HAP-1 (cell line): Measurements from ENCODE around the gene MTMR11.

ENCODE experiments used
- DNase-seq, 2 experiments: peaks; one replicate each; pipeline ENCODE4 v3.0.0-alpha.2; 2016 to 2020; ENCODE audit warnings: low spot score in 2 of 2
- H3K27me3 ChIP-seq: fragments of 250-450 bp; sonication (Bioruptor Pico); 2 replicates; pipeline ENCODE4 v1.5.1; 2020; ENCODE audit warnings: low read depth, mild to moderate bottlenecking, moderate library complexity
- H3K36me3 ChIP-seq: fragments of 250-450 bp; sonication (Bioruptor Pico); replicated peaks from 2 replicates; pipeline ENCODE4 v1.5.1; 2020; ENCODE audit warnings: mild to moderate bottlenecking
- H3K4me1 ChIP-seq: fragments of 250-450 bp; sonication (Bioruptor Pico); 2 replicates; pipeline ENCODE4 v1.5.1; 2020; ENCODE audit warnings: mild to moderate bottlenecking
- H3K4me3 ChIP-seq: fragments of 250-450 bp; sonication (Bioruptor Pico); 2 replicates; pipeline ENCODE4 v1.5.1; 2020; ENCODE audit warnings: mild to moderate bottlenecking, moderate library complexity
- H3K9me3 ChIP-seq: fragments of 250-450 bp; sonication (Bioruptor Pico); 2 replicates; pipeline ENCODE4 v1.5.1; 2020; ENCODE audit warnings: mild to moderate bottlenecking, moderate library complexity
- in situ Hi-C: fragments of 300-500 bp; cut with MboI; formaldehyde crosslinking; loops from 3 replicates; pipeline ENCODE4 v1.14.3; 2020; ENCODE audit warnings: low sequenced_read_pairs, inconsistent platforms, mixed read lengths

MTMR11 gene

DNA sequence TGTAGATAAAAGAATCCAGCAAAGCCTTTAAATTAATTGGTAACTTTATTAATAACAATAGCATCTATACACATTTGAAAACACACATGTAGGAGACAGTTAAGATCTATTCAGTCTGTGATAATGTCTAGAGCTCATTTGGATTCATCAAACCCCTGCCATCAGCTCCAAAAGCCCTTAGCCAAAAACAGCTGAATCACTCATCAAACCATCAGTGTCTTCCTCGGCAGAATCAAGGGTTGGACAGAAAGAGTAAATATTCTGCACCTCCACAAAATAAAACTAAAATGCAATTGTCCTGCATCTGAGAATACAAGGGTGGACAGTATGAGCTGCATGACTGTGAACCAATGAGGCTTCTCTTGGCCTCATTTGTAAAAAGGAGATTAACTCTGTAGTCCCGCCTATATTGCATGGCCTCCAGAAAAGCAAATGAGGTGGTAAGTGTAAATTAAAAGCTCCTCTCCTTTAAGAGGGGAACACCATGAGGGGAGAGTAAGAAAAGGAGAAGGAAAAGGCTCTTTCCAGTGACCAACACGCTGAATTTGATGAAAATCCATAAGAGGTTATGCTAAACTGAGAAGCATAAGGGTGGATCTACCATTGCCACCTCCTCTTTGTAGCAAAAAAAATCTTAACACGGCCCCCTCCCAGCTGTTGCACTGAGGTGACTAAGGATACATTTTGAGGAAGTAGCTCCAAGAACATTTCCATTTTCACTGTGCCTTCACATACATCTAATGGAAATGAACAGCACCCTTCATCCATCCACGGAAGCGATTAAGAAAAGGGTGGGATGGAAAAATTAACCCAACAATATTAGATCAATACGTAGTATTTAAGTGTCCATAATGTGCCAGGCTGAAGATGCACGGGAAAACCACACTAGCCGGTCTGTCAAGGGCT is 52.0 kb downstream of the MTMR11 start:
- Histone ChIP-seq H3K4me1 (peaks cover 16% of the 10 kb centered on the region), H3K36me3 (no peaks in the 10 kb centered on the region), H3K4me3 (peak overlapping the region; percentile 59), H3K27me3 (no peaks in the 10 kb centered on the region), H3K9me3 (no peaks in the 10 kb centered on the region)
- in situ Hi-C loops = no loop called here
- peak; percentile 47 to 88 for DNase-seq

DNA sequence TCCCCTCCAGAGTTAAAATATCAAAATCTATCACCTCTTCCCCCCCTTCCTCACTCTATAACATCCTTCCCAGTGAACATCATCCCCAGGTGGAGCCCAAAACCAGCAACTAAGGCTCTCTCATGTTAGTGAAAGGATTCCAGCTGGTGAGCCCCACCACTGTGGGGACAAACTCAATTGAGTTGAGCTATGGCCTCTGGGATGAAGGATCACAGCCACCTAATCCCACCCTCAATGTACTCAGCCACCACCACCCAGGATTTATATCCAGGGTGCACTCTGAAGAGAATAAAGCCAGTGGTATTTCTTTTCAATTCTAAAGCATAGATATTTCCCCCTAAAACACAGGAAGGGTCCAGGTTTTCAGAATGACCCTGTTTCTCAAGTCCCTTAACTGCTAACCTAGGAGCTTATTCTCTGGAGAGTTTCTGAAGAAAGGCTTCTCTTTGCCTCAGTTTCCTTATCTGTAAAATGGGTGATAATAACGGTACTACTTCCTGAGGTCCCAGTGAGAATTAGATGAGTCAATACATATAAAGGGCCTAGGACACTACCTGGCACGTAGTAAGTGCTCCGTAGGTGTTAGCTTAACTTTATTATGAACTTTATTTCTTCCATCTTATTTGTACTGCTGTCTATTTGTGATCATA is 53.0 kb downstream of the MTMR11 start:
- in situ Hi-C loops = no loop called here
- peaks cover 9% of the 10 kb centered on the region for H3K4me1 ChIP-seq
- no peaks in the 10 kb centered on the region for H3K36me3 ChIP-seq
- DNase-seq = no peak
- H3K27me3 ChIP-seq = no peaks in the 10 kb centered on the region
- no peaks in the 10 kb centered on the region for H3K9me3 ChIP-seq
- no peak overlapping the region for H3K4me3 ChIP-seq

DNA sequence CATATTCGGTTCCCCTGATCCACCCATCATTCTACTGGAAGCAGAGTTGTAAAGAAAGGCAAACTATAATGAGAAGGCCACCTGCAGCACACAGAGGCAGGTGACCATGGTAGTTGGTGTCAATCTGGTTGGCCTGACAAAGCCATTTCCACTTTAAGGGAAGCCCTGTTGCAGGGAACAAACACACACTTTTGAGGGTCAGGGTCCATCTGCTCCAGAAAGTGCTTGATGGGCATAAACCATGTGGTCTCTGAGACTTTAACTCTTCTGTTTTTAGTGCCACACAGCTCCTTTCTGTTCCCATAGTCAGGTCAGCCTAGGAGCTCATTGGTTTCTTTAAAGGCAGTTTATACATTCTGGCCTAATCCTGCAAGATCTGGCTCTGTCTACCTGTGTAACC is 54.8 kb downstream of the MTMR11 start:
- Histone ChIP-seq H3K4me3 (no peak overlapping the region), H3K36me3 (no peaks in the 10 kb centered on the region)
- in situ Hi-C loops = no loop called here

DNA sequence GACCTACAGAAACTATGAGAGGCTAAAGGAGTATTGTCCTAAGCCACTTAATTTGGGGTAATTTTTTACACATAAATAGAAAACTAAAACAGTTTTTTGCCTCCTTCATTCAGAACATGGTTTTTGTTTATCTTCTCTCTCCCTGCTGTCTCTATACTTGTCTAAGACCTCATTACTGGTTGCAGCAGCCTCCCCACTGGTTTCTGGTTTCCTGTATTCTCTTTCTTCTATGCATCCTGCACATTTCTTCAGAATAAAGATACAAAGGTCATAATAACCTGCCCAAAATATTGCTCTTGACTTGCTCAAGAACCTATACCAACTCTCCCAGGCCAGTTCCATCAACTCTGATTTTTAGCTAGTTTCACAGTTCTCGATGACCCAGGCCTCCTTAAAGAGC is 57.1 kb downstream of the MTMR11 start:
- in situ Hi-C loops = no loop called here
- no peaks in the 10 kb centered on the region for H3K9me3 ChIP-seq

More for the DNA sequence above, 54.8 kb downstream of the MTMR11 start:
- Histone ChIP-seq H3K4me1 (peaks cover 6% of the 10 kb centered on the region), H3K27me3 (no peaks in the 10 kb centered on the region), H3K9me3 (no peaks in the 10 kb centered on the region)
- DNase-seq = no peak

More for the DNA sequence above, 57.1 kb downstream of the MTMR11 start:
- Histone ChIP-seq H3K36me3 (no peaks in the 10 kb centered on the region), H3K27me3 (no peaks in the 10 kb centered on the region), H3K4me1 (peaks cover 6% of the 10 kb centered on the region), H3K4me3 (no peak overlapping the region)
- DNase-seq = no peak
